ENCODE results near the gene APPL1. TPM values are rescaled to one million over a fixed set of nuclear protein-coding genes. Genes with fewer than 3 reads are reported as not detected.

The APPL1 gene, protein sequence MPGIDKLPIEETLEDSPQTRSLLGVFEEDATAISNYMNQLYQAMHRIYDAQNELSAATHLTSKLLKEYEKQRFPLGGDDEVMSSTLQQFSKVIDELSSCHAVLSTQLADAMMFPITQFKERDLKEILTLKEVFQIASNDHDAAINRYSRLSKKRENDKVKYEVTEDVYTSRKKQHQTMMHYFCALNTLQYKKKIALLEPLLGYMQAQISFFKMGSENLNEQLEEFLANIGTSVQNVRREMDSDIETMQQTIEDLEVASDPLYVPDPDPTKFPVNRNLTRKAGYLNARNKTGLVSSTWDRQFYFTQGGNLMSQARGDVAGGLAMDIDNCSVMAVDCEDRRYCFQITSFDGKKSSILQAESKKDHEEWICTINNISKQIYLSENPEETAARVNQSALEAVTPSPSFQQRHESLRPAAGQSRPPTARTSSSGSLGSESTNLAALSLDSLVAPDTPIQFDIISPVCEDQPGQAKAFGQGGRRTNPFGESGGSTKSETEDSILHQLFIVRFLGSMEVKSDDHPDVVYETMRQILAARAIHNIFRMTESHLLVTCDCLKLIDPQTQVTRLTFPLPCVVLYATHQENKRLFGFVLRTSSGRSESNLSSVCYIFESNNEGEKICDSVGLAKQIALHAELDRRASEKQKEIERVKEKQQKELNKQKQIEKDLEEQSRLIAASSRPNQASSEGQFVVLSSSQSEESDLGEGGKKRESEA
- total RNA-seq: 108 TPM

GRCh38 chr3:57227204-57227929 is at the start of gene APPL1:
Gene APPL1, plus strand, starts transcription at chr3:57227729. Its CDS starts 155 bp downstream, at chr3:57227884.

GRCh38 chr3:57199895-57200297 is 27.6 kb upstream of the APPL1 start, which contains the start of gene HESX1:
Gene HESX1, minus strand, starts transcription at chr3:57199978. Its CDS starts 60 bp downstream, at chr3:57199918.

DNA sequence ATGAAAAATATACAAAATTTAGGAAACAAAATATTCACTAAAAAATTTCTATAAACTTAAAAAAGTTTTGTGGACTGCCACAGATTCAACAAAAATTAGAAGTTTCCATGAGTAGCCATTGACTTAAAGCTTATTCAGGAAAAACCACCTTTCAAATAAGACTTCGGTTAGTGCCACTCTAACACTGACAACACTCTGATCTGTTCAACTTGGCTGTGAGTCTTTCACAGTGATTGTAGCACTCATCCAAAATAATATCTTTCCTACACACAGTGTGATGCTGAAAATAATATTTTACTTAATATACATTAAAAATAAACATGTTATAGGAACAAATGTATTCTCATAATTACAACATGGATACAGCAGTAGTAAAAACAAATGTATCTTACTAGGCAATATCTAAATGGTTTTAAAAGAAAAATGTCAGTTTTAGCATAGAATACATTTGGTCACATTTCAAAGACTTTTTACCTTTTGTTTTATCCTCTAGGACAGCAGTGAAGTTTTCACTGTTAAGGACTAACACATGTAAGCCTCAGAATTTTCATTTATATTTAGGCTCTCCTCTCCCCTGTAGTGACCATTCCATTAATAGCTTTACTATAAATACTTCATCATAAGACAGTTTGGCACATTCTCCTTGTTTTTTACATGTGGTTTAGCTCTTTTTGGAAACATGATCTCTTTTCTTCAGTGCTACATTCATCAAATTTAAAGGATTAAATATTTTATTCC is 64.8 kb downstream of the APPL1 start, which contains the start of gene ASB14:
Gene ASB14 (minus strand): TSS at position 527 of the 738 bp plus-strand sequence. CDS start 652 bp downstream, outside the sequence.

Other genes with a start within 250 kb of the APPL1 start
- not detected for gene SPATA12, start 167.1 kb upstream of the APPL1 start, total RNA-seq
- gene IL17RD, start 62.4 kb upstream of the APPL1 start, total RNA-seq: 63.5 TPM
- gene HESX1, start 27.8 kb upstream of the APPL1 start, total RNA-seq: not detected
- gene ASB14, start 65.0 kb downstream of the APPL1 start, total RNA-seq: not detected

Measured in parietal lobe (tissue), 1 donor.